ENCODE results near the gene MAP3K12. TPM values are rescaled to one million over a fixed set of nuclear protein-coding genes. Genes with fewer than 3 reads are reported as not detected.
A peak's percentile ranks its signal among the peaks of the same experiment; 100 is the strongest.

Gene MAP3K12
- total and polyA plus RNA-seq, 2 of the 13 experiments (the other 11 are each of a cell fraction or from before 2014, with no cell fraction given) = 0.20 to 1.1 TPM

DNA sequence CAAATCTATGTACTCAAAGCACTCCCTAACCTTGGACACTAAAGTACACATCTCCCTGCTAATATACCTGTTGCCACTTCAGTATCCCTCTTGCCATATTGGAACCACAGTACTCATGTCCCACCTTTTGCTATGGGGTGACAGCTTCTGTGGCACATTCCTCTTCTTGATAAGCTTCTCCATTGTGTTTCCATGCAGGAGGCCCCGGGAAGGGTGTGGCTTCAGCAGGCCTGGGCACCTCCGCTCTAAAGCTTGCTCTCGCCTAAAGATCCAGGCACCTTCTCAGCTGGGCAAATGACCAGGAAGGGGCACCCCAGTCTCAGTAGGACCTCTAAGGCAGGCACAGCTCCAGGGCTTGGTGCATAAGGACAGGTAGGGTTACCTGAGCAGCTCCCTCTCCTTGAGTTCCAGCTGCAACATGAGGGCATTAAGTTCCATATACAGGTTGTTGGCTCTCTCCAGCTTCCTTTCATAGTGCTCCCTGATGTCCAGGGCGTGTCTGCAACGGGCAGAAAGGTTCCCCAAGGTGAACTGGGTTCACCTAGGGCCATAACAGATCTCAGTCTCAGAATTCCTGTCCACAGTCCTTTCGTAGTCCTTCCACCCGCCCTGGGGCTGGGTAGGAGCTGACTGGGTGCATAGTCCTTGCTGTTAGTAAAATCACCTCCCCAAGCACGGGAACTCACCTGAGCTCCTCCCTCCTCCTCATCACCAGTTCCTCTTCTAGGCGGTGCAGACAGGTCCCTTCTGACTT, 15.9 kb downstream of the MAP3K12 start:
- intact Hi-C loops (cut with micrococcal nuclease; ENCODE audit: unreplicated experiment) = no loop called here
- no peaks in the 10 kb centered on the region for H3K4me1 ChIP-seq (ENCODE audit: insufficient read depth, low read length)
- no peaks in the 10 kb centered on the region for H3K79me2 ChIP-seq (ENCODE audit: insufficient read depth, low read length)
- H3K27ac ChIP-seq (ENCODE audit: extremely low read length, insufficient read depth, low read length) = no peak overlapping the region
- DNase-seq (ENCODE audit: low spot score) (no peak), ATAC-seq (peak; percentile 0), FAIRE-seq (no peak)
- H3K36me3 ChIP-seq (replicated peaks in 1 of 2; ENCODE audit: control insufficient read depth in 1 of 2, insufficient read depth in 2 of 2, low read length in 2 of 2) = peaks cover 11 to 38% of the 10 kb centered on the region in 2 experiments
- H4K20me1 ChIP-seq (ENCODE audit: insufficient read depth, low read length) = peaks cover 10% of the 10 kb centered on the region
- no peaks in the 10 kb centered on the region for H3K27me3 ChIP-seq (ENCODE audit: control insufficient read depth in 1 of 2, insufficient read depth in 2 of 2, low read length in 2 of 2)
- no peak overlapping the region for H3K9ac ChIP-seq (ENCODE audit: insufficient read depth, low read depth, low read length)
- no peak overlapping the region for H3K4me3 ChIP-seq (replicated peaks in 1 of 3; ENCODE audit: insufficient read depth in 1 of 3, low read depth in 2 of 3, low read length in 3 of 3)
- POLR2A ChIA-PET = interaction anchor here (0.6 to 4.2 kb wide), 7 partner anchors 9 to 42 kb away, joined by 3 to 58 read pairs (median 4); partner anchors contain the start of genes MAP3K12, PRR13 and TARBP2
- no peak overlapping the region for H3K4me2 ChIP-seq (ENCODE audit: low read depth, low read length)
- CTCF ChIA-PET (ENCODE audit: low intra/inter-chr PET ratio, low total read pairs) = no interaction called here
- BruUV-seq (replicated peaks) = no TSS peak
- no peaks in the 10 kb centered on the region for H3K9me3 ChIP-seq (ENCODE audit: low read length)
- in situ Hi-C loops (cut with HindIII; ENCODE audit: extremely low pct_ligation_motif_present, low pct_unique_long_range_greater_than_20kb) = no loop called here
- H2AFZ ChIP-seq (ENCODE audit: low read length) = no peak overlapping the region
- WGBS (ENCODE audit: low lambda C conversion rate) = 82% methylated on average over 9 of the region's 9 CpGs
- TF ChIP-seq ZNF562 (CRISPR knock-in tag; IDR thresholded peaks at IDR 0.05; ENCODE audit: borderline replicate concordance) = no peak
- no peak for TF ChIP-seq ZNF878 (CRISPR knock-in tag; IDR thresholded peaks at IDR 0.05)
- TF ChIP-seq POLR2A (IDR thresholded peaks at IDR 0.05; ENCODE audit: insufficient read depth in 1 of 2, low read depth in 2 of 2, low read length in 2 of 2) = peak in 1 of 2 experiments; percentile 65; a peak in 2 of 4 replicates
- TF ChIP-seq HNRNPUL1 (IDR thresholded peaks at IDR 0.05; ENCODE audit: low read depth, low read length) = no peak
- TF ChIP-seq ZNF597 (CRISPR knock-in tag; IDR thresholded peaks at IDR 0.05) = no peak
- peak; percentile 68 for TF ChIP-seq POLR2G (IDR thresholded peaks at IDR 0.05; ENCODE audit: low read depth, low read length)
- TF ChIP-seq REPIN1 (CRISPR knock-in tag; IDR thresholded peaks at IDR 0.05; ENCODE audit: borderline replicate concordance, low read depth) = peak; percentile 52; the same call in 1 of the 2 replicates
- no peak for TF ChIP-seq TBX3 (IDR thresholded peaks at IDR 0.05; ENCODE audit: borderline replicate concordance)
- no peak for TF ChIP-seq PLRG1 (conservative IDR thresholded peaks at IDR 0.05)
- TF ChIP-seq RAD21 (CRISPR knock-in tag; IDR thresholded peaks at IDR 0.05) = 0 out of 2 replicates have a peak, but pooled peaks have one; percentile 12
- TF ChIP-seq PHF21A (CRISPR knock-in tag; IDR thresholded peaks at IDR 0.05) = no peak
- TF ChIP-seq ZNF431 (CRISPR knock-in tag; IDR thresholded peaks at IDR 0.05; ENCODE audit: borderline replicate concordance, low read depth) = no peak
- TF ChIP-seq SMAD1 (CRISPR knock-in tag; IDR thresholded peaks at IDR 0.05; ENCODE audit: borderline replicate concordance, low read depth) = no peak
- TF ChIP-seq, protein P1, sequence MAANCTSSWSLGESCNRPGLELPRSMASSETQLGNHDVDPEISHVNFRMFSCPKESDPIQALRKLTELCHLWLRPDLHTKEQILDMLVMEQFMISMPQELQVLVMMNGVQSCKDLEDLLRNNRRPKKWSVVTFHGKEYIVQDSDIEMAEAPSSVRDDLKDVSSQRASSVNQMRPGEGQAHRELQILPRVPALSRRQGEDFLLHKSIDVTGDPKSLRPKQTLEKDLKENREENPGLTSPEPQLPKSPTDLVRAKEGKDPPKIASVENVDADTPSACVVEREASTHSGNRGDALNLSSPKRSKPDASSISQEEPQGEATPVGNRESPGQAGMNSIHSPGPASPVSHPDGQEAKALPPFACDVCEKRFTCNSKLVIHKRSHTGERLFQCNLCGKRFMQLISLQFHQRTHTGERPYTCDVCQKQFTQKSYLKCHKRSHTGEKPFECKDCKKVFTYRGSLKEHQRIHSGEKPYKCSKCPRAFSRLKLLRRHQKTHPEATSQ (CRISPR knock-in tag; IDR thresholded peaks at IDR 0.05; ENCODE audit: borderline replicate concordance) = 0 out of 2 replicates have a peak, but pooled peaks have one; percentile 22
- no peak for TF ChIP-seq ZBTB10 (CRISPR knock-in tag; IDR thresholded peaks at IDR 0.05; ENCODE audit: borderline replicate concordance)
- no peak for TF ChIP-seq ZNF12 (CRISPR knock-in tag; IDR thresholded peaks at IDR 0.05)
- TF ChIP-seq CTCF (CRISPR knock-in tag; IDR thresholded peaks at IDR 0.05) = no peak

Measured in HepG2 (cell line).